Stimulated activated CD4-positive, alpha-beta T cell treated with anti-CD3 and anti-CD28 coated beads, Interleukin-2, amount 100 ng/mL, for 4 hours (primary cell): Measurements from ENCODE around the gene COL4A1.

Source experiments
- DNase-seq: peaks from one replicate; pipeline ENCODE4 v3.0.0-alpha.2; 2020; ENCODE audit warnings: low read depth

The COL4A1 gene

DNA sequence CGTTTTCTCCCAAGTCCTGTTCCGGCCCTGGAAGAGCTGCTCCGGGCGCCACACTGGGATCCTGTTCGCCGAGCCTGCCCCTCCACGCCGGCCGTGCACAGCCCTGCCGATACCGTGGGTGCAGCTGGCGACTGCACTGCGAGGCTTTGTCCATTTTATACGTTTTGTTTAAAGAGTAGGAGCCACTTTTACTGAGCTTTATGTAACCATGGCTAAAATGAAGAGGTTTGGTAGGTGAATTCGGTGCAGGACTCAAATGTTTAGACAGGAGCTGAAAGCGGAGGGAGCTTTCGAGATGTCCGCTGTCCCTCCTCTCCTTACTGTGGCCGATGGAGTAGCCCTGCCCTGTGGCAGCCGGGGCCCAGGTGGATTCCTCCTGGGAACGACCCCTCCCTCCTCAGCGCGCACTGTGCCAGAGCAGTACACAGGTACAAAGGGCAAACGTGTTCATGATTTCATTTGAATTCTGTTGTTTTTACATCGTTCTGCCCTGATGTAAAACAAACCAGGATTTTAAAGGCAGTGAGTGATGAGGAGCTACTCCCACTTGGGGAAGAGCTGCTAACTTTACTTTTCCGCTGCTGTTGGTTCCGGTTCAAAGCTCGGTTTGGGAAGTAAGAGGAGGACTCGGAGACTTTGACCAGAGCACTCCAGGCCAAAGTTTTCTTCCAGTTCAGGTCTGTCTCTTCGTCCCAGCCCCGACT lies 1.9 kb upstream of the COL4A1 start:
- DNase-seq, result no peak

DNA sequence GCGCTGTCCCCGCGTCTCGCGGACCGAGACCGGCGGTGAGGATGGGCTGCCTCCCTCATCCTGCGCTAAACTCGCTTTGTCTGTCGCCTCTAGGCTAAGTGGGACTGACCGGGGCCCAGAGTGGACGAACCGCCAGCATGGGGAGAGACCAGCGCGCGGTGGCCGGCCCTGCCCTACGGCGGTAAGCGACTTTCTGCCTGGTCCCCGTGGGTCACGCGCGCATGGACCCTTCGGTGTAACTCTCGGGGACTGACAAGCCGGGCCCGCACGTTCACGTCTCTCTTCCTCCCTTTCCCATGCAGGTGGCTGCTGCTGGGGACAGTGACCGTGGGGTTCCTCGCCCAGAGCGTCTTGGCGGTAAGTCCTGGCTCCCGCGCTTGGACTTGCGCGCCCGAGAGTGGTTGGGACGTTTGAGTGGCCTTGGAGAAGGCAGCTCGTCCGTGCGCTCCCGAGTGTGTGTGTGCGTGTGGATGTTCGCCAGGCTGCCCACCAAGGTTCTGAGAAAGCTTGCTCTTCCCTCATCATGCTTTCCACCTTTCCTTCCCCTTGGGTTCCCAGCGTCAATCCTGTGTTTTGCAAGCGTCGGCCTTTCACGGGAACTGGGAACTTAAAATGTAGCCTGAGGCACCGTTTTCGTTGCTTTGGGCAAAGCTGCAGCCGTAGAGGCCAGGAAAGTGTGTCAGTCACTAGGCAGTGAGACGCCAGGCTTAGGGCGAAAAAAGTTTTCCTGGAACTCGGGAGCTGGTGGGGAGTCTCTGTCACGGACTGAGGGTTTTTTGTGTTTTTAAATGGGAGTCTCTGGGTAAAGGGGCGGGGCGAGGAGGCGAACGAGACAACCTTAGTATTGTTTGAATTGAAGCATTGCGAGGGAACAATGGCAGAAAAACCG lies 1.1 kb upstream of the COL4A1 start:
- no peak for DNase-seq

DNA sequence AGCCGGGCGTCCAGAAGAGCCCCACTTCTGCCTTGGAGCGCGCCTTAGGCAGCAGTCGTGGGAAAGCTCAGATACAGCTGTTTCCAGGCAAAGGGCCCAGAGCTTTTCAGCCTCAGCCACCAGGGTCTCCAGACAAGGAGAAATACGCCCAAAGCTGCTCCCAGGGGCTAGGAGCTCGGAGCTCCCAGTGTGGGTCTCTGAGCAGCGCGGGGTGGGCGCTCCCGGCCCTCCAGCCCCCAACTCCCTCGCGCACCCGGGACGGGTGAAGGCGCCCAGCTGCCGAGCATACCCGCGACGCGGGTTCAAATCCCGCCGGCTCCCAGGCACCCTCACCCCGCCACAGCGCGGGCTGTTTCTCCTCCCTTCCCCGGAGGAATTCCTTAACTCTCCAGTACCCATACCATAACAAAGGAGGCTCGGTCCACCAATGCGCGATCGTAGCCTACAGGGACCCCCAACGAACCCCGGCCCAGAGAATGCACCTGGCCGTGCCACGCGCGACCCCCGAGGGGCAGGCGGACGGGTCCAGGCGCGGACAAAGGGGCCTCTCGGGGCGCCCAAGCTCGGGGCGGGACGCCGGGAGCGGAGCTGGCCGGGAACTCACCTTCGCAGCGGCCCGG lies 507 bp downstream of the COL4A1 start:
- no peak for DNase-seq

DNA sequence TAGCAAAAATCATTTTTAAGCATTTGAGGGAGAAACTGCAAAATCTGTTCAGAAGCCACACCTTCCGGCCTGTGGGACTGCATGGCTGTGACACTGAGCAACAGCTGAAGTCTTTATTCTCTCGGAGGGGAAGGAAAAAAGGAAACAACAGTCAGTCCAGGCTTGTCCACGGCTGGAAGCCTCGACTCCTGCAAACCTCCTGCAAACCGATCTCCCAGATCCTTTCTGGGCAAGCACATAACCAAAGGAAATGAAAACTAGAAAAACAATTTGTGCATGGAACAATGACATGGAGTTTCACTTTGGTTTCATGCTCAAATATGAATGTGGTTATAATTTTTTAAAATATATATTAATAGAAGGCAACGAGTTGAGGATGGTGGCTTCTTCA lies 1.0 kb downstream of the COL4A1 start:
- DNase-seq, result no peak

DNA sequence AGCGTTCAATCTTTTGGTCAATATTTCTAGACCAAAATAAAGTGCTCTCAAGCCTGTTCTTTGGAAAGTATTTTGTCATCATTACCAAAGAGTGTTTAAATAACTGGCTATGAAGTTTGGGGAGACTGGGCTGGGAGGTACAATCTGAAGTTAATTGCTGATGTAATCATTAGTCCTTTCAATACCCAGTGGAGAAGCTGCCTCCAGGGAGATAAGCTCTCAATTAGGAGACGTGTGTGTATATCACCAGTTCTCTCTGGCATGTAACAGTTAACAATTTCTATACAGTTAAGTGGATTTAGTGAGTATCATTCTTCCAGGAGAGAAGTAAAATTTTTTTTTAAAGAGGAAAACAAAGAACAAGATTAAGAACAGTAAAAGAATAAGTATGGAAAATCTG lies 1.4 kb downstream of the COL4A1 start:
- DNase-seq, result no peak

DNA sequence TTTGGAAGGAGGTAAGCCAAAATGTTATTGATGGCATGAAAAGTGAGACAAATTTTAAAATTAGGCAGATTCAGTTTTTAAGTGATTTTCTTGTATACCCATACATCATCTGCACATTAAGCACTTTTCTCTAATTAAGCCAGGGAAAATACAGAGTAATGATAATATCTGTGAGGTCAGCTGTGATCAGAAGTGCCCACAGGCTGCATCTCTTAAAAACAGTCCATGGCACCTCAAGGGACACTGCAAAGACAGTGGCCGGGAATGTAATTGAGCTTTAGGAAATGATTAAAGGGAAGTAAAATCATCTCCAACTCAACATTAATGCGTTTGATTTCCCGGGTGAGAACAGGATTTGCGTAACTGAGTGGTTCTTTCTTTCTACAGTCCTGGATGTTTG lies 2.0 kb downstream of the COL4A1 start:
- no peak for DNase-seq

DNA sequence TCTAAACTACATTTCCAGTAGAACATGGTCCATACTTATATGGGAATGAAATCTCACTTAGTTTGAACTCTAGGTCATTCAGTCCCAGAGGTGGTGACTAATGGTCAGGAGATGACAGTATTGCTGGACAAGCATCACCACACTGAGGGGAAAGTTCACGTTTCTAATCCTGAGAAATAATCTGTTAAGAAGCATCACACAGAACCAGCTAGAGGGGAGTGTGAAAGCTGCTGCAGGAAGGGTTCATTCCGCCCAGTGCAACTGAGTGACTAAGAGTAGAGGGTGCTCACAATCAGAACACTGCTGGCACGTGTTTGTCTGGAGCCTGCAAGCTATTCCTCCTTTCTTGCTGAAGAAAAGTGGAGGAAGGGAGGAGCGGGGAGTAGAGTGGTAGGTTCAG lies 2.7 kb downstream of the COL4A1 start:
- DNase-seq, result no peak

DNA sequence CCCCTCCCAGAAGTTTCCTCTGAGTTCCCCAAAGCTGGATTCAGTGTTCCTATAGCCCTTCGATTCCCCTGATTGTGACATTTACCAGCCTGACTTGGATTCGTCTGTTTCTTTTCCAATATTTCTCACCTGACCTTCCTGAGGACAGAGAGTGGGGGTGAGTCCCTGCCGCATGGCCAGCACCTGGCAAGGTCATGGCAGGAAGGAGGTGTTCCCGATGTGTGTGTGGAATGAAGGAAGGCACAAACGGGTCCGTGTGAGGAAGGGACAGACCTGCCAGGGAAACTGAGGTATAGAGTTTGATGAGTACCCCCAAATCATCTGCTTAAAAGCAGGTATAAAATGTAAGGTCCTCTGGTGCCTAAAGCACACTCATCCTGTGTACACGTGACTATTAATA lies 3.3 kb downstream of the COL4A1 start:
- no peak for DNase-seq

DNA sequence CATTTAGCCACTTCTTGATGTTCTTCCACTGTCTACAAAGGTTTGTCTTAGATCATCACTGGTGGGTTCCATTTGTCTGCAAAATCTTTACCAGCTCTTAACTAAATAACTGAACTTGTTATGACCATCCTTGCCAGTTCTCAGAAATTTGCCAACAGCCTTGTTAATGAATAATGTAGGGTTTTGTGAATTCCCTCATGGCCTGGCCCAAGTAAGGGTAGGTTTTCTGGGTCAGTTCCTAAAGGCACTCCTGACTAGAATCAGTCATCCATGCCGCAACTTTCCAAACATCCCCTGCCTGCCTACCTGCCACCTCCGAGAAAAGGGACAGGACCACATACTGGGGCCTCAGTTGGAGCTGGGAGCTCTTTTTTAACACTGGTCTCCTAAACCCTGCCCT lies 4.0 kb downstream of the COL4A1 start:
- DNase-seq, result no peak

DNA sequence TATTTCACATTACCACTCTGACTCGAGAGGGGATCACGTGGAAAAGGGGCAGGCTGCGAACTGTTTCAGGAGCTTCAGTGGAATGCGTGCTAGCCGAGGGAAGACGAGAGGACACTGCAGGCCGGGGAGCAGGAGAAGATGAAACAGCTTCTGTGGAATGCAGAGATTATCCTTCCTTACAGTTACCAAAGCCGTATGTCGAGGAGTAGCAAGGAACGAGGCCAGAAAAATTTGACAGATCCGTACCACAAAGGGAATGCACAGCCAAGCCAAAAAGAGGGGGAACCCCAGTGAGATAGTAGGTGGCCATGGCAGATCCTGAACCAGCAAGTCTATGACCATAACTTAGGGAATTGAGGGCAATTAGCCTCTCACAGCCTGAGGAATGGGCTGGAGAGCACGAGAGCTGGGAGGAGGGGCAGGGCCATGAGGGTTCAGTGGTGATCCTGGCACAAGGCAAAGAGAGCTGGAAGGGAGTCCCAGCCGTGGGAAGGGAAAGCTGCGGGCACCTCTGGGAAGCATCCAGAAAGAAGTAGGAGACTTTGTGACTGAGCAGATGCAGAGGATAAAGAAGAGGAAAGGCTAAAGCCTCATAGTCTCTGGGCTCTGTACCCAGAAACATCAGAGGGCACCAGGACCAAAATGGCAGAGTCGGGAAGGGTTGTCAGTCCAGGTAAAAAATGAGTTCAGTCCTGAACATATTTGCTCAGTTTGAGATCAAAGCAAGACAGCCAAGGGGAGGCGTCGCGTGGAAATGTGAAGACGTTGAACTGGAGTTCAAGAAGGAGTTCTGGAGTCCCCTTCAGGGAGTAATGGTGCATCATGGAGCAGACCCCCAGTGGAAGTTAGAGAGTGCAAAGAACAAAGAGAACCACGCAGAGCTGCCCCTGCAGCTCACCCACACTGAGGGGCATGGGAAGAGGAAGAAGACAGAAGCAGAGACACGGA lies 5.1 kb downstream of the COL4A1 start:
- no peak for DNase-seq

DNA sequence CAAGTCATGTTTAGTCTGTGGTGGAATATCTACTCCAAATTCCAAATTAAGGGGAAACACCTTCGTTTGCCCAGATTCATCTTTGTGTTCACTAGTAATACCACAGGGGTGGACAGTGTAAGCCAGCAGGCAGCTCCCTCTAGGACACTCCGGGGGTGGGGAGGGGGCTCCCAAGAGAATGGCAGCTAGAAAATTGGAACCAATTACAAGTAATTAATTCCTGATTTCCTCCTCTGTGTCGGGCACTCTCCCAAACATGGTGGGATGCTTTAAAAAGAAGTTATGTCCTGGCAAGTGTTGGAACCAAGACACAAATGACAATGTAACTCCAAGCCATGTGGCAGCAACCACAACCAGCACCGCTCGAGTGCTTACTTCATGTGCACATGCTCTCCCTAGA lies 5.9 kb downstream of the COL4A1 start:
- no peak for DNase-seq

DNA sequence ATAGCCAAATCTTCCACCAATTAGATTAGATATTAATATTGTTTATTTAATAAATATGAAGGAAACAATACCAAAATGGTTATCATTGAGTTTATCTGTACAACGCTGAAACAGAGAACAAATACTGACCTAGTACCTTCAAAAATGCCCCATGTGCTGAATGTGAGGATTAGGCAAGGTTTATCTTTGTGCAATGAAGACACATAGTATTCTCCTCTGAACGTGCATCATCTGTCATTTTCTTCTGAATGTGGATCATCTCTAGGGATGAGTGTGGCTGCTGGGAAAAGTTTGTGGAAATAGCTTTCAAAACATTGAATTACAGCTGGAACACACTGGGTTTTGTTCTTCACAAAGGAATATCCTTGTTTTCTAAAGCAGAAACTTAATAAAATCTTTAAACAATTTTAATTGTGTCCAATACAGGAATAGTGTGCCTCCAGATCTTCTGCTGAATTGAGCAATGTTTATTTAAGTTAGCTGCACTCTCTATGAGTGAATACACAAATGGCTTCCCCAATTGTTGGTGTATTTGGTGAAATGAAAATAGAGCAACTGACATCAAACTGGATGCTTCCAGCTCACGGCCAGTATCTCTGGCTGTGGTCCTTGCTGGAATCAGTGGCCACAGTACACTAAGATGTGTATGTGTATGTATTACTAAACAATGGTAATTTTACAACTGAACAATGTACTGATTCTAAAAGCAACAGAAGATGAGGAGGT lies 6.7 kb downstream of the COL4A1 start:
- DNase-seq, result no peak

DNA sequence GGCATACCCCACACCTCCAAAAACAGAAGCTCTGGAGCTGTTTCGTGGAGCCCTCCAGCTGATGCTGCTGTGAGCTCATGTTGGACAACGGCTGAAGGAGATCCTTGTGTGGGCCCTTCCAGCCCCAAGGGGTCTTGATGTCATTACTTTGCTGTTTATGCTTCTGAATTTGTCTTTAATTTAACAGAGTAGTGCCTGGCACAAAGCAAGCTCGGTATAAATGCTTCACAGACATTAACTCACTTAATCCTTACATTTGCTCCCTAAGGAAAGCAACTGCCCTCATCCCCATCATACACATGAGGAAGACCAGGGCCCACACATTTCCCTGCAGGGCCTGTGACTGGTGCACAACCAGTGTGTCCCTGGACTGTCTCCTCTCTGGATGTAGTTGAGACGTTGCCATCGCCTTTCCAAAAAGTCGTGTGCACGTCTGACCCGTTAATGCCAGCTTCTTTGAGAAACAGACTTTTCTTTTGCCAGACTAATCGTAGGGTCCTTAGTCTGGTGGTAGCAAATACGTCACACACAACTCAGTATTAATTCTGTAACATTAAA lies 7.6 kb downstream of the COL4A1 start:
- no peak for DNase-seq

DNA sequence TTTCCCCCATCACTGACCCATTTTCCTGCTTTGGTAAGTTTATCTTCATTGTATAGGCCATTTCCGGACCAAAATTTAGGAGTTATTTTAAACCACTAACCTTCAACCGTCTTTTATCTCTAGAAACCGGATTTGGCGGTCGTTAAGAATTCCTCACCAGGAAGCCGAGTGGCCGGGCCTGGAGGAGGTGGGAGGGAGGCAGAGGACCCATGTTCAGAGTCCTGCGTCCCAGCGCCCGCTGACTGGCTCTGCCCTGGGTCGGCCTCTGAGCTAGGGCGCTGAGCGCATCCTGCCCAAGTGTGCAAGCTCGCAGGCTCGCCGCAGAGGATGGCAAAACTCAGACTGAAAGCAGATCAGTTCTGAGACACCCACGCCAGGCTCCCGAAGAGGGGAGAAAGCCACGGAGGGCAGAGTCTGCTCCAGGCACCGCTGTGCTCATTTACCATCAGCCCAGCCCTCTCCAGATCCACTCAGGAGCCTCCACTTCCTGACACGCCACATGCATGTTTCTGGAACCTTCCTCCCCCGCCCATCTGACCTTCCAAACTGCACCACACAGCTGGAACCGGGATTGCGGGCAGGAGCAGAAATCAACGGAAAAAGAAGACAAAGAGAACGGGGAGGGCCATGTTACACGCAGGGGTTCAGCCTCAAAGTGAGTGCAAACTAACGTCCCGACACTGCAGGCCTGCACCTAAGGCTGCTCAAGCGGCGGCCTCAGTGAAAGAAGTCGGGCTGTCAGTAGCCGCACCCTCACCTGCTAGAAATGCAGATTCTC lies 8.3 kb downstream of the COL4A1 start:
- DNase-seq, result no peak

DNA sequence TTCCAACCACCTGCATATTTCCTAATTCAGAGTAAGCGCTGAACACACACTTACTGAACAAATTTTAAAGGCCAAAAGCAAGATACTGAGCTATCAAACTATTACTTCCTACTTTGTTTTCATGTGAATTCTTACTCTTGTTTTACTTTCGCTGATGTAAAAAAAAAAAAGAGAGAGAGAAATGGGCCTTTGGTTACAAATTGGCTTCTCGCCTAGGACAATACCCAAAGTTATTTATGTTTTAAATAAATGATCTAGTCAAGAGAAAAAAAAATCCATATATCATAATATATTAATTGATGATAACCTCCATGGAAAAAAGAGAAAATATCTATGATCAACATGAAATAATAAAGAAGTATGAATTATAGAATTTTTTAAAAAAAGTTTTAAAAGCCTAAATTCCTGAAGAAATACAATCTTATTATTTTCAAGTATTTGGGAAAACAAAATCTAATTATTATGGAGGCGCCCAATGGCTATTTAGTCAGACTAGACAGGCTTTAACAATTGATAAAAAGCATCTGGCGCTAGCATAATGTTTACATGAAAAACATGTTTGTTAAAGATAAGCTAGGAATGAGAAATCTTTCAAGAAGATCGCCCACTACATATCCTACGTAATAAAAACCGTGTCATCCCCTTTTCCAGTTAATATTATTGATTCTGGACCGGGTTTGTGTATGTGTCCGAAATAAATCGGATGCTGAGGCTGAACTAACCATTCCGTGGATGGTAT lies 9.0 kb downstream of the COL4A1 start:
- no peak for DNase-seq

DNA sequence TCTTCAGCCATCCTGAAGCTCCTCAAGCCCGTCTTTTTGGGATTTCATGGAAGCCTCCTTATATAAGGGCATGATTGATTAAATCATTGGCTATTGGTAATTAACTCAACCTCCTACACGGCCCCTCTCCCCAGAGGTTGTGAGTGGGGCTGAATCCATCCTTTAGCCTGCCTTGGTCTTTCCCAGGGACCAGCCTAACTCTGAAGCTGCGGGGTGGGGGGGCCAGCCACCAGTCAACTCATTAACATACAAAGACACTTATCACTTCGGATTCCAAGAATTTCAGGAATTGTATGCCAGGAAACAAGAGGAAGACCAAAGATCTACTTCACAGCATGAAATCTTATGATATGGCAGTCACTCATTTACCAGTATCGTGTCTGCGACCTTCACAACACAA lies 9.9 kb downstream of the COL4A1 start:
- DNase-seq, result no peak

DNA sequence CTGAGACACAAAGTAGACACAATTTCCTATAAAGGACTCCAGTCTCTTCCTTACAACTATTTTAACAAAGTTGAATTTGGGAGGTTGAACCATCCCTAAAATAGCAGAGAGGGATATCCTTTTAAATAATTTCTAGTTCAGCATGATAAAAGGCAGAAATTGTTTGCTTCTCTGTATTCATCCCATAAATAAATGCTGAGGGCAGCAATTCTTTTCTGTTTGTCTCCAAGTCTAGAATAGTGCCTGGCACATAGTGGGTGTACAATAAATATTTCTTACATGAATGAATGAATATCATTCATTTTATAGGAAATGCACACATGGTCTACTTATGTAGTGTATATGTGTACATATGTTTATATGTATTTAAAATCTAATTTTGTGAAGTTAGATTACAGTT lies 12.3 kb downstream of the COL4A1 start:
- no peak for DNase-seq

DNA sequence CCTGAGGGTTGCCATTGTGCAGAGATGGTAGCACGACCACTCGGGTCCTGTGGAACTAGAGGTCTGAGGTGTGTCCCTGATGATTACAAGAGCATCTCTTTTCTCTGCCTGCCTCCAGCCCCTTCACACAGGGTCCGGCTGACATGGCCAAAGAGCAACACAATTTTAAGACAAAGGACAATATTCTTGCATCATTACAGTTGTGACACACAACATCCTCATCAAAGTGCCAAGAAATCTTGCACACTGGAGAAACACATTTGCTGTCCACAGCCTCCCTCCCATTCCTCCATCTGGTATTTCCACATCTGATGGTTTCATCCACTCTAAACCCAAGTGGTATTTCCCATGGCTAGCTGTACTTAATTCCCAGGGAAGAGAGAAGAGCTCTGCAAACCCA lies 12.8 kb downstream of the COL4A1 start:
- no peak for DNase-seq

DNA sequence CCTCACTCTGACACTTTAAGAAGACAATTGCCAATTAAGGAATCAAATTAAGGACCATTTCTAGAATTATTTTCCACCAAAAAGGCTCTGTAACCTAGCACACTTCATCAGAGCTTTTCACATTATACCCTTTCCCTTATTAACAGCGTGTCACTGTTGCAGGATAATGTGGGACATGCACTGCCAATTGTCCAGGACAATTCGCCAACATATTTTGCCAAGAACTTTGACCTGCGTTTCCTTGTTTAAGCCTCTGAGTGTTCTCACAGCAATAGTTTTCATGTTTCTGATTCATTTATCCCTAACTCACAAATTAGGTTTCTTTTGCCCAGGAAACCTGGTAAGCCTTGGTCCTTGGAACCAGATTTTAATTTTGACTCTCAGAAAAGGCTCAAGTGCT lies 13.3 kb downstream of the COL4A1 start:
- DNase-seq, result no peak

DNA sequence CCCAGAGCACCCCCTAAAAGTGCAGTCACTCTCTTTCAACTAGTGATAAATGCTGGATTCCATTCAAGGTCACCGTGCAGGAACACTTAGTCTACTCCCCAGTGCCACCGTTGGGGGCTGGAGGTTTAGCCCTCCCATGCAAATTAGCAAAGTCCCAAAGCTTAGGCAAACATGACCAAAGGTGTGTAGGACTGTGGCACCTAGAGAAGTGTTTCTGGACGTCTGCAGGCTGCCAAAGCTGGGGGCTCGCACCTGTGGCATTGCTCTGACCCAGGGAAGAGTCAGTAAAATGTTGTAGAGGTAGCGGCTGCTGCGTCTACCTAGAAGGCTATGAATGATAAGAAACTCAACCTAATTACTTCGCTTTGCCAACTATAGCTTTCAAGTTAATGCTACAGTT lies 13.9 kb downstream of the COL4A1 start:
- DNase-seq, result no peak
